SH-SY5Y (cell line): ENCODE measurements around the gene CACNA1I.

Experiments
- GATA2 ChIP-seq: IDR thresholded peaks from 2 replicates; pipeline ENCODE4 v1.6.1; 2011; ENCODE audit warnings: mild to moderate bottlenecking, low read depth, low read length
- GATA3 ChIP-seq: IDR thresholded peaks from 2 replicates; pipeline ENCODE4 v1.6.1; 2011; ENCODE audit warnings: low read depth, mild to moderate bottlenecking, low read length, moderate library complexity

DNA sequence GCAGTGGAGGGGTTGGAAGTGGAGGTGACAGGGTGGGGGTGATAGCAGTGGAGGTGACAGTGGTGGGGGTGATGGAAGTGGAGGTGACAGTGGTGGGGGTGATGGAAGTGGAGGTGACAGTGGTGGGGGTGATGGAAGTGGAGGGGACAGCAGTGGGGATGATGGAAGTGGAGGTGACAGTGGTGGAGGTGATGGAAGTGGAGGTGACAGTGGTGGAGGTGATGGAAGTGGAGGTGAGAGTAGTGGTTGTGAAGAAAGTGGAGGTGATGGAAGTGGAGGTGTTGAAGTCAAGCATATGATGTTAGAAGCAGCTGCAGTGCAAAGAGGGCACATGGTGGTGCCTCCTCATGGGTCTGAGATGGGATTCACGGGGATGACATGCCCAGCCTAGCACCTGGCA, 141.5 kb downstream of the CACNA1I start:
- no peak for TF ChIP-seq GATA2
- TF ChIP-seq GATA3, result no peak
